Stomach smooth muscle (tissue), 2 donors: Measurements from ENCODE around the gene RPS6KC1.
"Not testable (repeated sequence)": the region's sequence is repeated elsewhere in the genome, so short reads cannot be mapped to it uniquely, and the experiment has no call there.

Experiments
- H3K27ac ChIP-seq: one replicate; pipeline ENCODE4 v1.7.0; 2013; ENCODE audit warnings: mild to moderate bottlenecking, low read length, inconsistent platforms
- H3K27me3 ChIP-seq, 2 donors: one replicate each; pipeline ENCODE4 v1.7.0; 2013; ENCODE audit warnings: low read length in 2 of 2; ENCODE audit not compliant: insufficient read depth in 2 of 2, control insufficient read depth in 1 of 2
- H3K36me3 ChIP-seq, 2 donors: one replicate each; pipeline ENCODE4 v1.7.0; 2013; ENCODE audit warnings: low read length in 2 of 2; ENCODE audit not compliant: control insufficient read depth in 2 of 2, insufficient read depth in 2 of 2
- H3K4me1 ChIP-seq: one replicate; pipeline ENCODE4 v1.7.0; 2013; ENCODE audit warnings: low read length; ENCODE audit not compliant: control insufficient read depth, insufficient read depth
- H3K4me3 ChIP-seq, 2 donors: one replicate each; pipeline ENCODE4 v1.7.0; 2013; ENCODE audit warnings: low read length in 2 of 2
- H3K9ac ChIP-seq, 2 donors: one replicate each; pipeline ENCODE4 v1.7.0; 2013; ENCODE audit warnings: low read length in 2 of 2, mild to moderate bottlenecking in 1 of 2
- H3K9me3 ChIP-seq, 2 donors: one replicate each; pipeline ENCODE4 v1.7.0; 2013; ENCODE audit warnings: low read length in 2 of 2; ENCODE audit not compliant: control insufficient read depth in 2 of 2
- donor health status: healthy.
- donor health status: Pancreatic carcinoma.

RPS6KC1 gene, protein sequence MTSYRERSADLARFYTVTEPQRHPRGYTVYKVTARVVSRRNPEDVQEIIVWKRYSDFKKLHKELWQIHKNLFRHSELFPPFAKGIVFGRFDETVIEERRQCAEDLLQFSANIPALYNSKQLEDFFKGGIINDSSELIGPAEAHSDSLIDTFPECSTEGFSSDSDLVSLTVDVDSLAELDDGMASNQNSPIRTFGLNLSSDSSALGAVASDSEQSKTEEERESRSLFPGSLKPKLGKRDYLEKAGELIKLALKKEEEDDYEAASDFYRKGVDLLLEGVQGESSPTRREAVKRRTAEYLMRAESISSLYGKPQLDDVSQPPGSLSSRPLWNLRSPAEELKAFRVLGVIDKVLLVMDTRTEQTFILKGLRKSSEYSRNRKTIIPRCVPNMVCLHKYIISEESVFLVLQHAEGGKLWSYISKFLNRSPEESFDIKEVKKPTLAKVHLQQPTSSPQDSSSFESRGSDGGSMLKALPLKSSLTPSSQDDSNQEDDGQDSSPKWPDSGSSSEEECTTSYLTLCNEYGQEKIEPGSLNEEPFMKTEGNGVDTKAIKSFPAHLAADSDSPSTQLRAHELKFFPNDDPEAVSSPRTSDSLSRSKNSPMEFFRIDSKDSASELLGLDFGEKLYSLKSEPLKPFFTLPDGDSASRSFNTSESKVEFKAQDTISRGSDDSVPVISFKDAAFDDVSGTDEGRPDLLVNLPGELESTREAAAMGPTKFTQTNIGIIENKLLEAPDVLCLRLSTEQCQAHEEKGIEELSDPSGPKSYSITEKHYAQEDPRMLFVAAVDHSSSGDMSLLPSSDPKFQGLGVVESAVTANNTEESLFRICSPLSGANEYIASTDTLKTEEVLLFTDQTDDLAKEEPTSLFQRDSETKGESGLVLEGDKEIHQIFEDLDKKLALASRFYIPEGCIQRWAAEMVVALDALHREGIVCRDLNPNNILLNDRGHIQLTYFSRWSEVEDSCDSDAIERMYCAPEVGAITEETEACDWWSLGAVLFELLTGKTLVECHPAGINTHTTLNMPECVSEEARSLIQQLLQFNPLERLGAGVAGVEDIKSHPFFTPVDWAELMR

DNA sequence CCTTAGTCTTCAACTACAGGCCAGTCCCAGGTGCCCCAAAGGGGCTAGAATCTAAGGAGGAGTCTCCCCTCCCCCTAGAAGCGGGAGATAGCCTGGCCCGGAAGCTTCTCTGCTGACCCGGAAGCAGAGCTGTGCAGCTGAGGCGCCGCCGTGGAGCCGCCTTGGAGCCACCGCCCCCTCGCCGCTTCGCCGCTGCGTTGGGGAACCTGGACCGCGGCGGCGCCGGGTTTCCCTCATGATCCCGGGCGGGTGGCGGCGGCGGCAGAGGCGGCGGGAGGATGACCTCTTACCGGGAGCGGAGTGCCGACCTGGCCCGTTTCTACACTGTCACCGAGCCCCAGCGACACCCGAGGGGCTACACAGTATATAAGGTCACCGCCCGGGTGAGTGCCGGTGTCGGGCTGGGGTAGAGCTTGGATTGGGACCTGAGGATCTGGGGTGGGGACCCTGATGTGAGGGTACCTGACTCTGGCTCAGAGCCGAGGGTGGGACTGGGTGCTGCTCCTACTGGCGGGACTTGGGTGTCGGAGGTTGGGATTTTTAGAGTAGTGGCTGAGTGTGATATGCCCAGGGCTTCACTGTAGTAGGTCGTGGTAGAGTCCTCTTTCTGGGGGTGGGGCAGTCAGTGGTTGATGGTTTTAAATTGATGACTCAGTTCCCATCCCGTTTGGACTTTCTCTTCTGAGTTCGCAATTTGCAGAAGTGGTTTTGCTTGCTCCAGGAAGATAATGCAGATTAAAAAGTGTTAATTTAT lies at the start of gene RPS6KC1:
Gene RPS6KC1, plus strand, starts transcription at position 115 of the 754 bp plus-strand sequence. Its CDS starts 164 bp downstream, at position 279.
- no peaks in the 10 kb centered on the region for H3K36me3 ChIP-seq
- H3K9ac ChIP-seq, result peak within 1 kb of the TSS; percentile 82 to 86
- no peaks in the 10 kb centered on the region for H3K9me3 ChIP-seq
- no peaks in the 10 kb centered on the region for H3K27me3 ChIP-seq
- H3K27ac ChIP-seq, result peak within 1 kb of the TSS; percentile 64
- H3K4me3 ChIP-seq, result peak within 1 kb of the TSS; percentile 92 to 95
- peaks cover 4% of the 10 kb centered on the region for H3K4me1 ChIP-seq

GRCh38 chr1:213003256-213003655 lies 47.8 kb upstream of the RPS6KC1 start:
- H3K27me3 ChIP-seq, result no peaks in the 10 kb centered on the region
- peaks cover 9 to 46% of the 10 kb centered on the region in 2 donors for H3K36me3 ChIP-seq
- H3K4me1 ChIP-seq, result no peaks in the 10 kb centered on the region
- no peak overlapping the region for H3K9ac ChIP-seq
- no peaks in the 10 kb centered on the region for H3K9me3 ChIP-seq
- H3K4me3 ChIP-seq, result no peak overlapping the region
- H3K27ac ChIP-seq, result no peak overlapping the region

DNA sequence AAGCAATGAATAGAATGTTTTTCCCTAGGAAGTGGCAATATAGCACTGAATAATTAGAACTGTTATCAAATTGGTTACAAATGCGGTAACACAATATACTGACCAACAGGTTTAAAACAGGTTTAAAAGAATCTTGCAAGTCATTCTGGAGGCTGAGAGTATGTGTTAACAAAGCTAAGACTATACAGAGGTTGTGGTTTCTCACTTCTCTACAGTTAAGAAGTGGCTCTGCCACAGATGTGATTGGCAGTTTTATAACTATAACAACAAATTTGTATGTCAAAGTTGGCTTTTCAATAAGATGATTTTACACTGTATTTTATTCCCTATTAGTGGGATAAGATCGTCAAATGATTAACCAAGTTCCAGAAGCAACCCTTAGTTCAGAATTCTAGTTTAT lies 42.5 kb upstream of the RPS6KC1 start:
- Histone ChIP-seq H3K9ac (no peak overlapping the region), H3K27me3 (no peaks in the 10 kb centered on the region), H3K4me3 (no peak overlapping the region), H3K36me3 (peaks cover 14 to 26% of the 10 kb centered on the region in 2 donors), H3K9me3 (no peaks in the 10 kb centered on the region), H3K4me1 (no peaks in the 10 kb centered on the region), H3K27ac (no peak overlapping the region)

GRCh38 chr1:213014642-213015041 lies 36.4 kb upstream of the RPS6KC1 start:
- Histone ChIP-seq H3K4me3 (peak overlapping the region; percentile 84 to 91), H3K4me1 (peaks cover 6% of the 10 kb centered on the region), H3K9ac (peak overlapping the region; percentile 86 to 91), H3K27ac (peak overlapping the region; percentile 75), H3K9me3 (no peaks in the 10 kb centered on the region), H3K36me3 (peaks cover 4 to 5% of the 10 kb centered on the region in 2 donors), H3K27me3 (no peaks in the 10 kb centered on the region)

- Histone ChIP-seq H3K9me3 (no peaks in the 10 kb centered on the region), H3K9ac (peak within 1 kb of the TSS; percentile 86 to 91), H3K36me3 (peaks cover 4 to 5% of the 10 kb centered on the region in 2 donors), H3K4me1 (peaks cover 6% of the 10 kb centered on the region), H3K27ac (peak within 1 kb of the TSS; percentile 75), H3K27me3 (no peaks in the 10 kb centered on the region), H3K4me3 (peak within 1 kb of the TSS; percentile 84 to 91)
These were observed 35.7 kb upstream of the RPS6KC1 start, which contains the start of gene ANGEL2 for GRCh38 chr1:213015099-213016050. TSS of gene ANGEL2 (minus strand) at chr1:213015867. CDS start at chr1:213015671, 196 bp downstream.

DNA sequence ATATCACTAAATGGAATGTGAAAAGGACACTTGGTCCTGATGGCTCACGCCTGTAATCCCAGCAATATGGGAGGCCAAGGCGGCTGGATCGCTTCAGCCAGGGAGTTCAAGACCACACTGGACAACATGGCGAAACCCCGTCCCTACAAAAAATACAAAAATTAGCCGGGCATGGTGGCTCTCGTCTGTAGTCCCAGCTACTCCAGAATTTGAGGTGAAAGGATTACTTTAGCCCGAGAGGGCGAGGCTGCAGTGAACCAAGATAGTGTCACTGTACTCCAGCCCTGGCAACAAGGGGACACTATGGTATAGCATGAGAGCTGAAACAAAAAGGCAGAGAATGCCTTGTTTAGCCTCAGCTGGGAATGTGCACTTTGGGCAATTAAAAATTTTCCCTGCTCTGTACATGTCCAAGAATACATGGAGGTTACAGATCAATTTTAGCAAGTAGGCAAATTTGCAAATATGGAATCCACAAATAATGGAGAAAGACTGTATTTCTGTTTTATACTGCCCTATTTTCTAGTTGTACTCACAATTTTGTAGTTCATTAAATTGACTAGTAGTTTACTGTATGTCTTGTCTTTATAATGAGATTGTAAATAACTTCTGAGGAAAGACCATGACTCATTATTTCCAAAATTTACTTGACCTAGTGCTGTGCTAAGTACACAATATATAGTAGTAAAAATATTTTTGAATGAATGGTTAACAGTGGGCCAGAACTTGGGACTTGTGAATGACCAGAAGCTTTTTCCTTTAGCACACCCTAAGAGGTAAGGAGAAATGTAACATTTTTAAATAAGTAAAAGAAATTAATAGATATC lies 33.4 kb upstream of the RPS6KC1 start:
- Histone ChIP-seq H3K4me3 (no peak overlapping the region), H3K4me1 (peaks cover 6% of the 10 kb centered on the region), H3K36me3 (no peaks in the 10 kb centered on the region), H3K27me3 (no peaks in the 10 kb centered on the region), H3K27ac (no peak overlapping the region), H3K9ac (no peak overlapping the region), H3K9me3 (no peaks in the 10 kb centered on the region)

DNA sequence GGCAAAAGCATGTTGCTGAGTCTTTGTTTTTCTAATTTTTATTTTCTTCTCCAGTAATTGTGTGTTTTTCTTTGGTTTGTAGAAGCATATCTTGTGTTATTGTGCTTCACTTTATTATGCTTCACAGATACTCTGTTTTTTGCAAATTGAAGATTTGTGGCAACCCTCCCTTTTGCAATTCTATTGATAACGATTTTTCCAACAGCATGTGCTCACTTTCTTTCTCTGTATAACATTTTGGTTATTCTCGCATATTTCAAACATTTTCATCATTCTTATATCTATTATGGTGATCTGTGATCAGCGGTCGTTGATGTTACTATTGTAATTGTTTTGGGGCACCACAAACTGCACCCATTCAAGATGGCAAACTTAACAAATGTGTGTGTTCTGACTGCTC lies 31.6 kb upstream of the RPS6KC1 start:
- no peak overlapping the region for H3K27ac ChIP-seq
- no peaks in the 10 kb centered on the region for H3K9me3 ChIP-seq
- H3K4me1 ChIP-seq, result peaks cover 3% of the 10 kb centered on the region
- H3K9ac ChIP-seq, result no peak overlapping the region
- H3K27me3 ChIP-seq, result no peaks in the 10 kb centered on the region
- no peaks in the 10 kb centered on the region for H3K36me3 ChIP-seq
- no peak overlapping the region for H3K4me3 ChIP-seq

- Histone ChIP-seq H3K4me3 (no peak overlapping the region), H3K27me3 (no peaks in the 10 kb centered on the region), H3K4me1 (no peaks in the 10 kb centered on the region), H3K36me3 (no peaks in the 10 kb centered on the region), H3K9ac (no peak overlapping the region), H3K9me3 (no peaks in the 10 kb centered on the region), H3K27ac (no peak overlapping the region)
These were observed 31.0 kb upstream of the RPS6KC1 start for GRCh38 chr1:213020016-213020415.

GRCh38 chr1:213027024-213027423 lies 24.0 kb upstream of the RPS6KC1 start:
- not testable (repeated sequence) for H3K4me3 ChIP-seq, H3K36me3 ChIP-seq, H3K9ac ChIP-seq, H3K27me3 ChIP-seq, H3K9me3 ChIP-seq, H3K27ac ChIP-seq, H3K4me1 ChIP-seq
